OCI-LY7 (cell line): Measurements from ENCODE around the gene COQ8A.

ENCODE experiments used
- CTCF ChIP-seq: fragments of 200-600 bp; sonication (generic); conservative IDR thresholded peaks from 2 replicates; pipeline ENCODE4 v1.5.1; 2014; ENCODE audit warnings: mild to moderate bottlenecking, antibody characterized with exemption, low read length, moderate library complexity, mixed read lengths
- EZH2phosphoT487 ChIP-seq: fragments of 200-600 bp; sonication (generic); IDR thresholded peaks from 2 replicates; pipeline ENCODE4 v1.6.1; 2018; ENCODE audit warnings: low read depth, borderline replicate concordance, mild to moderate bottlenecking, mixed run types, antibody characterized with exemption, low read length, moderate library complexity, mixed read lengths

GRCh38 chr1:226948480-226948879 is 8.4 kb downstream of the COQ8A start:
- TF ChIP-seq CTCF (no peak), EZH2phosphoT487 (no peak)
